HEK293 (cell line): Measurements from ENCODE around the gene RPS27.

Experiments used
- CTCF ChIA-PET: fragments of 350-600 bp; formaldehyde crosslinking; extraction: SDS; loops from one replicate; lab custom pipeline; 2021; ENCODE audit warnings: antibody characterized with exemption; lab: Yijun Ruan, JAX
- POLR2A ChIA-PET: fragments of 300-600 bp; formaldehyde crosslinking; extraction: SDS; loops from one replicate; lab custom pipeline; 2020; ENCODE audit warnings: antibody characterized with exemption, inconsistent platforms; lab: Yijun Ruan, JAX
- H3K27ac ChIP-seq: fragments of 200-500 bp; sonication (Bioruptor generic); 2 replicates; pipeline ENCODE4 v1.5.1; 2014; ENCODE audit warnings: low read depth, low read length, control low read depth, inconsistent platforms; ENCODE audit errors: extremely low read depth
- H3K36me3 ChIP-seq, 2 experiments: fragments of 200-500 bp in 1 of 2; sonication (Bioruptor generic) in 1 of 2; 1 replicate in 1 of 2; 2 replicates in 1 of 2; pipeline ENCODE4 v1.5.1; 2014 to 2017; ENCODE audit warnings: inconsistent platforms in 2 of 2, low read length in 2 of 2; ENCODE audit not compliant: control insufficient read depth in 2 of 2, insufficient read depth in 1 of 2
- H3K4me1 ChIP-seq: fragments of 200-500 bp; sonication (Bioruptor generic); 2 replicates; pipeline ENCODE4 v1.5.1; 2014; ENCODE audit warnings: mild to moderate bottlenecking, low read length, inconsistent platforms; ENCODE audit not compliant: control insufficient read depth, insufficient read depth
- H3K4me3 ChIP-seq: 2 replicates; pipeline ENCODE4 v1.5.1; 2011; ENCODE audit warnings: low read depth, mild to moderate bottlenecking, control low read depth, low read length, moderate library complexity
- H3K9me3 ChIP-seq: fragments of 200-500 bp; sonication (Bioruptor generic); 2 replicates; pipeline ENCODE4 v1.5.1; 2014; ENCODE audit warnings: low read depth, low read length, inconsistent platforms; ENCODE audit not compliant: control insufficient read depth, insufficient read depth
- AEBP2 ChIP-seq: fragments of 450-650 bp; formaldehyde crosslinking; IDR thresholded peaks from 2 replicates; pipeline ENCODE4 v1.5.1; 2016; ENCODE audit warnings: missing biosample characterization, missing genetic modification characterization, borderline replicate concordance
- BCL11B ChIP-seq: fragments of 450-650 bp; formaldehyde crosslinking; IDR thresholded peaks from 2 replicates; pipeline ENCODE4 v1.5.1; 2016; ENCODE audit warnings: low read depth, missing biosample characterization, missing genetic modification characterization
- EGR2 ChIP-seq: fragments of 450-650 bp; formaldehyde crosslinking; IDR thresholded peaks from 2 replicates; pipeline ENCODE4 v1.5.1; 2016; ENCODE audit warnings: low read depth, missing biosample characterization, missing genetic modification characterization
- INSM2 ChIP-seq: fragments of 450-650 bp; formaldehyde crosslinking; IDR thresholded peaks from 2 replicates; pipeline ENCODE4 v1.5.1; 2016; ENCODE audit warnings: missing biosample characterization, missing genetic modification characterization
- KLF8 ChIP-seq: fragments of 450-650 bp; formaldehyde crosslinking; IDR thresholded peaks from 2 replicates; pipeline ENCODE4 v1.5.1; 2016; ENCODE audit warnings: missing biosample characterization, missing genetic modification characterization
- MEIS1 ChIP-seq: sonication (generic); formaldehyde crosslinking; IDR thresholded peaks from 2 replicates; pipeline ENCODE4 v1.8.1; 2022; ENCODE audit warnings: missing genetic modification reagents, mild to moderate bottlenecking, borderline replicate concordance
- PRDM2 ChIP-seq: fragments of 450-650 bp; formaldehyde crosslinking; IDR thresholded peaks from 2 replicates; pipeline ENCODE4 v1.5.1; 2016; ENCODE audit warnings: missing biosample characterization, missing genetic modification characterization, borderline replicate concordance
- SP2 ChIP-seq: fragments of 450-650 bp; formaldehyde crosslinking; IDR thresholded peaks from 2 replicates; pipeline ENCODE4 v1.5.1; 2016; ENCODE audit warnings: missing biosample characterization, missing genetic modification characterization
- YY2 ChIP-seq: fragments of 450-650 bp; formaldehyde crosslinking; IDR thresholded peaks from 2 replicates; pipeline ENCODE4 v1.5.1; 2016; ENCODE audit warnings: missing biosample characterization, missing genetic modification characterization
- ZBTB20 ChIP-seq: fragments of 450-650 bp; formaldehyde crosslinking; IDR thresholded peaks from 2 replicates; pipeline ENCODE4 v1.5.1; 2016; ENCODE audit warnings: missing biosample characterization, missing genetic modification characterization
- ZBTB8A ChIP-seq: fragments of 450-650 bp; formaldehyde crosslinking; IDR thresholded peaks from 2 replicates; pipeline ENCODE4 v1.5.1; 2016; ENCODE audit warnings: missing biosample characterization, missing genetic modification characterization
- ZIC2 ChIP-seq: fragments of 450-650 bp; formaldehyde crosslinking; IDR thresholded peaks from 2 replicates; pipeline ENCODE4 v1.5.1; 2016; ENCODE audit warnings: missing biosample characterization, missing genetic modification characterization
- ZNF114 ChIP-seq: fragments of 450-650 bp; formaldehyde crosslinking; IDR thresholded peaks from 2 replicates; pipeline ENCODE4 v1.5.0; 2017; ENCODE audit warnings: missing biosample characterization, missing genetic modification characterization
- ZNF121 ChIP-seq: fragments of 450-650 bp; formaldehyde crosslinking; IDR thresholded peaks from 2 replicates; pipeline ENCODE4 v1.5.1; 2016; ENCODE audit warnings: missing biosample characterization, missing genetic modification characterization
- ZNF174 ChIP-seq: fragments of 450-650 bp; formaldehyde crosslinking; IDR thresholded peaks from 2 replicates; pipeline ENCODE4 v1.5.0; 2017; ENCODE audit warnings: missing biosample characterization, mild to moderate bottlenecking, missing genetic modification characterization
- ZNF449 ChIP-seq: fragments of 450-650 bp; formaldehyde crosslinking; IDR thresholded peaks from 2 replicates; pipeline ENCODE4 v1.5.1; 2017; ENCODE audit warnings: missing biosample characterization, mild to moderate bottlenecking, missing genetic modification characterization, moderate library complexity
- ZNF473 ChIP-seq: fragments of 450-650 bp; formaldehyde crosslinking; IDR thresholded peaks from 2 replicates; pipeline ENCODE4 v1.5.1; 2017; ENCODE audit warnings: missing biosample characterization, missing genetic modification characterization
- ZNF530 ChIP-seq: fragments of 450-650 bp; formaldehyde crosslinking; IDR thresholded peaks from 2 replicates; pipeline ENCODE4 v1.5.1; 2016; ENCODE audit warnings: low read depth, missing biosample characterization, missing genetic modification characterization
- ZNF645 ChIP-seq: fragments of 450-650 bp; formaldehyde crosslinking; IDR thresholded peaks from 2 replicates; pipeline ENCODE4; 2016; ENCODE audit warnings: missing biosample characterization, missing genetic modification characterization
- ZNF660 ChIP-seq: fragments of 450-650 bp; IDR thresholded peaks from 2 replicates; pipeline ENCODE4 v1.5.1; 2018; ENCODE audit warnings: missing biosample characterization, mild to moderate bottlenecking, missing genetic modification characterization
- ZNF830 ChIP-seq: fragments of 450-650 bp; IDR thresholded peaks from 2 replicates; pipeline ENCODE4 v1.5.0; 2018; ENCODE audit warnings: missing biosample characterization, missing genetic modification characterization, low read depth, mild to moderate bottlenecking, moderate library complexity

RPS27 gene

GRCh38 chr1:153944827-153945117 lies 45.8 kb upstream of the RPS27 start (continued):
- TF ChIP-seq ZNF645 (tag by site-specific recombination) (no peak), ZNF660 (tag by site-specific recombination) (no peak), EGR2 (no peak), ZNF121 (no peak), ZBTB20 (tag by site-specific recombination) (no peak), AEBP2 (tag by site-specific recombination) (no peak), KLF8 (tag by site-specific recombination) (no peak), ZBTB8A (tag by site-specific recombination) (no peak)
- TF ChIP-seq, all 188 proteins: peak for 0

GRCh38 chr1:153945131-153945794 lies 45.3 kb upstream of the RPS27 start:
- H3K9me3 ChIP-seq = no peaks in the 10 kb centered on the region
- peak overlapping the region; percentile 91 for H3K27ac ChIP-seq
- peak overlapping the region; percentile 74 for H3K4me3 ChIP-seq
- POLR2A ChIA-PET = interaction anchor here (0.6 to 4.3 kb wide), 8 partner anchors 13 to 169 kb away, joined by 4 to 36 read pairs (median 18); partner anchors contain the start of genes CREB3L4, CRTC2, GATAD2B and JTB
- H3K36me3 ChIP-seq = peaks cover 0 to 67% of the 10 kb centered on the region in 2 experiments; a peak in 2 of 3 replicates
- CTCF ChIA-PET = interaction anchor here (0.6 to 2.5 kb wide), 14 partner anchors 11 to 601 kb away, joined by 3 to 10 read pairs (median 4); partner anchors contain the start of genes JTB and RAB13
- no peaks in the 10 kb centered on the region for H3K4me1 ChIP-seq
- no peak for TF ChIP-seq ZNF530 (tag by site-specific recombination)
- 0 out of 2 replicates have a peak, but pooled peaks have one; percentile 10 for TF ChIP-seq INSM2 (tag by site-specific recombination)
- no peak for TF ChIP-seq PRDM2 (tag by site-specific recombination)
- no peak for TF ChIP-seq ZNF174 (tag by site-specific recombination)
- no peak for TF ChIP-seq MEIS1 (CRISPR knock-in tag)
- no peak for TF ChIP-seq SP2
- no peak for TF ChIP-seq ZNF830 (tag by site-specific recombination)
- TF ChIP-seq ZNF473 (tag by site-specific recombination) = no peak; the same call in 1 of the 2 replicates
- peak; percentile 78 for TF ChIP-seq ZIC2
- TF ChIP-seq ZNF449 (tag by site-specific recombination) = no peak
- TF ChIP-seq BCL11B (tag by site-specific recombination) = 0 out of 2 replicates have a peak, but pooled peaks have one; percentile 28
- TF ChIP-seq ZNF114 = no peak
- 0 out of 2 replicates have a peak, but pooled peaks have one; percentile 11 for TF ChIP-seq YY2
